SK-N-SH (cell line): ENCODE data around the gene EPB41L4B. TPM values are rescaled to one million over a fixed set of nuclear protein-coding genes. Genes with fewer than 3 reads are reported as not detected.
A peak's percentile ranks its signal among the peaks of the same experiment; 100 is the strongest.

Experiments
- CTCF ChIA-PET: fragments of 300-600, 350-600 bp; formaldehyde crosslinking; extraction: SDS; loops from one replicate; lab custom pipeline; 2021; lab: Yijun Ruan, JAX
- POLR2A ChIA-PET: fragments of 350-600 bp; sonication (Branson Sonifier 250); formaldehyde crosslinking; extraction: SDS; loops from one replicate; lab custom pipeline; 2020; ENCODE audit warnings: antibody characterized with exemption, inconsistent platforms; lab: Yijun Ruan, JAX
- DNase-seq: peaks from one replicate; pipeline ENCODE4 v3.0.0; 2012
- H2AFZ ChIP-seq: fragments of 200-600 bp; sonication (generic); 2 replicates; pipeline ENCODE4 v1.8.1; 2016; ENCODE audit warnings: antibody characterized with exemption, mild to moderate bottlenecking, low read depth
- H3F3A ChIP-seq: fragments of 200-600 bp; sonication (generic); replicated peaks from 2 replicates; pipeline ENCODE3; 2016; ENCODE audit warnings: antibody characterized with exemption, mild to moderate bottlenecking; ENCODE audit not compliant: insufficient read depth
- H3K27ac ChIP-seq, 2 experiments: fragments of 200-500 bp in 1 of 2; fragments of 200-600 bp in 1 of 2; sonication (Bioruptor generic) in 1 of 2; sonication (generic), shearing (Covaris generic) in 1 of 2; 2 replicates each; pipeline versions ENCODE4 v1.5.1 to v1.6.1; 2014 to 2016; ENCODE audit warnings: low read depth in 2 of 2, inconsistent platforms in 1 of 2, low read length in 1 of 2, mild to moderate bottlenecking in 1 of 2, mixed read lengths in 1 of 2
- H3K27me3 ChIP-seq: fragments of 200-600 bp; sonication (generic), shearing (Covaris generic); 2 replicates; pipeline ENCODE4 v1.6.1; 2016; ENCODE audit warnings: mixed run types; ENCODE audit not compliant: insufficient read depth
- H3K36me3 ChIP-seq, 2 experiments: fragments of 200-500 bp in 1 of 2; fragments of 200-600 bp in 1 of 2; sonication (Bioruptor generic) in 1 of 2; sonication (generic) in 1 of 2; replicated peaks in 1 of 2; 2 replicates each; pipeline versions ENCODE3 to v1.5.1; 2014 to 2016; ENCODE audit warnings: low read length in 1 of 2, mild to moderate bottlenecking in 1 of 2; ENCODE audit not compliant: insufficient read depth in 2 of 2, control insufficient read depth in 1 of 2
- H3K4me1 ChIP-seq, 2 experiments: fragments of 200-500 bp in 1 of 2; fragments of 200-600 bp in 1 of 2; sonication (Bioruptor generic) in 1 of 2; sonication (generic), shearing (Covaris generic) in 1 of 2; 2 replicates each; pipeline versions ENCODE4 v1.5.1 to v1.6.1; 2014 to 2016; ENCODE audit warnings: low read depth in 1 of 2, low read length in 1 of 2, mixed run types in 1 of 2; ENCODE audit not compliant: insufficient read depth in 2 of 2, control insufficient read depth in 1 of 2
- H3K4me2 ChIP-seq: fragments of 200-600 bp; sonication (generic), shearing (Covaris generic); 2 replicates; pipeline ENCODE4 v1.6.1; 2017; ENCODE audit warnings: mixed run types
- H3K4me3 ChIP-seq, 2 experiments: fragments of 200-500 bp in 1 of 2; fragments of 200-600 bp in 1 of 2; sonication (Bioruptor generic) in 1 of 2; sonication (generic), shearing (Covaris generic) in 1 of 2; 2 replicates each; pipeline versions ENCODE4 v1.5.1 to v1.8.1; 2014 to 2016; ENCODE audit warnings: low read depth in 2 of 2, inconsistent platforms in 1 of 2, low read length in 1 of 2, mild to moderate bottlenecking in 1 of 2, mixed read lengths in 1 of 2, moderate library complexity in 1 of 2
- H3K79me2 ChIP-seq: fragments of 200-600 bp; sonication (generic); 2 replicates; pipeline ENCODE4 v1.8.1; 2017; ENCODE audit warnings: mild to moderate bottlenecking; ENCODE audit not compliant: insufficient read depth
- H3K9ac ChIP-seq: fragments of 200-600 bp; sonication (generic); 2 replicates; pipeline ENCODE4 v1.6.1; 2017; ENCODE audit warnings: mixed run types
- H3K9me2 ChIP-seq: fragments of 200-600 bp; sonication (generic); 2 replicates; pipeline ENCODE4 v1.6.1; 2017; ENCODE audit warnings: mixed run types
- H3K9me3 ChIP-seq: fragments of 200-600 bp; sonication (generic); 2 replicates; pipeline ENCODE4 v1.6.1; 2017; ENCODE audit warnings: mixed run types, mild to moderate bottlenecking, moderate library complexity
- H4K20me1 ChIP-seq: fragments of 200-600 bp; sonication (generic); 2 replicates; pipeline ENCODE4 v1.6.1; 2017; ENCODE audit warnings: mild to moderate bottlenecking, mixed run types; ENCODE audit not compliant: insufficient read depth
- CTCF ChIP-seq: fragments of 200-600 bp; sonication (generic); IDR thresholded peaks from 2 replicates; pipeline ENCODE4 v1.6.1; 2017; ENCODE audit warnings: antibody characterized with exemption, mild to moderate bottlenecking, moderate library complexity
- ELF1 ChIP-seq: IDR thresholded peaks from 2 replicates; pipeline ENCODE4 v1.4.0; 2012
- GATA2 ChIP-seq: sonication (generic); formaldehyde crosslinking; IDR thresholded peaks from 2 replicates; pipeline ENCODE4 v1.5.0; 2020; ENCODE audit warnings: mild to moderate bottlenecking, missing genetic modification reagents
- NRF1 ChIP-seq: IDR thresholded peaks from 2 replicates; pipeline ENCODE4 v1.6.1; 2012; ENCODE audit warnings: low read depth, mild to moderate bottlenecking, low read length
- PBX3 ChIP-seq: IDR thresholded peaks from 2 replicates; pipeline ENCODE4; 2012
- POLR2AphosphoS5 ChIP-seq: IDR thresholded peaks from 2 replicates; pipeline ENCODE4 v1.6.1; 2012; ENCODE audit warnings: low read depth, low read length
- RAD21 ChIP-seq: IDR thresholded peaks from 2 replicates; pipeline ENCODE4 v1.6.1; 2012; ENCODE audit warnings: mild to moderate bottlenecking, low read length
- REST ChIP-seq: IDR thresholded peaks from 2 replicates; pipeline ENCODE4 v1.6.1; 2012; ENCODE audit warnings: mild to moderate bottlenecking, low read depth, low read length, moderate library complexity
- SIN3A ChIP-seq: IDR thresholded peaks from 2 replicates; pipeline ENCODE4 v1.6.1; 2012; ENCODE audit warnings: low read depth, mild to moderate bottlenecking, low read length, moderate library complexity, borderline replicate concordance
- SMC3 ChIP-seq: IDR thresholded peaks from 2 replicates; pipeline ENCODE4 v1.6.1; 2012; ENCODE audit warnings: low read depth, low read length, improper control_type of control experiment
- TEAD4 ChIP-seq: IDR thresholded peaks from 2 replicates; pipeline ENCODE4 v1.4.0; 2012; ENCODE audit warnings: mild to moderate bottlenecking, borderline replicate concordance; ENCODE audit not compliant: insufficient read depth
- WGBS: methylation state at CpG from one replicate; pipeline ENCODE4 v1.1.6; 2017; ENCODE audit warnings: low lambda C conversion rate; 5-methylcytosine and 5-hydroxymethylcytosine counted together
- polyA plus RNA-seq, 3 experiments: library from polyadenylated mRNA; depleted of rRNA; stranded (reverse); fragments of >200 nt; gene quantifications; 2 replicates each; pipeline ENCODE4 v1.2.3, GENCODE V29; 2012

EPB41L4B gene
- polyA plus RNA-seq, 1 of the 3 experiments (the other 2 are of a cell fraction), result 0.59 TPM

- no peak overlapping the region for H2AFZ ChIP-seq
- DNase-seq, result no peak
- H3K9me2 ChIP-seq, result no peaks in the 10 kb centered on the region
- no peaks in the 10 kb centered on the region for H4K20me1 ChIP-seq
- no peaks in the 10 kb centered on the region for H3K27me3 ChIP-seq
- no peak overlapping the region for H3K4me2 ChIP-seq
- peaks cover 0 to 8% of the 10 kb centered on the region in 2 experiments; a peak in 1 of 4 replicates for H3K4me1 ChIP-seq
- WGBS, result 64% methylated on average over 9 of the region's 9 CpGs
- no peaks in the 10 kb centered on the region for H3F3A ChIP-seq
- TF ChIP-seq NRF1, result no peak
- TF ChIP-seq REST, result no peak
- no peak for TF ChIP-seq POLR2AphosphoS5
- no peak for TF ChIP-seq TEAD4
- no peak for TF ChIP-seq SIN3A
- TF ChIP-seq PBX3, result no peak
- no peaks in the 10 kb centered on the region for H3K79me2 ChIP-seq
- no peaks in the 10 kb centered on the region for H3K36me3 ChIP-seq
- no peak overlapping the region for H3K27ac ChIP-seq
- no peak overlapping the region for H3K4me3 ChIP-seq
- POLR2A ChIA-PET, result no interaction called here
- CTCF ChIA-PET, result no interaction called here
- no peaks in the 10 kb centered on the region for H3K9me3 ChIP-seq
- H3K9ac ChIP-seq, result no peak overlapping the region
Measured at GRCh38 chr9:109186857-109187520, 133.9 kb downstream of the EPB41L4B start.

- CTCF ChIA-PET, result interaction anchor here (0.6 to 2.7 kb wide), 23 partner anchors 9 to 286 kb away, joined by 3 to 19 read pairs (median 3); partner anchors contain the start of genes EPB41L4B and FRRS1L
- Histone ChIP-seq H3K79me2 (no peaks in the 10 kb centered on the region), H3K9me2 (no peaks in the 10 kb centered on the region), H3K9me3 (no peaks in the 10 kb centered on the region), H3K4me2 (no peak overlapping the region), H3F3A (no peaks in the 10 kb centered on the region), H3K4me1 (peaks cover 0 to 1% of the 10 kb centered on the region in 2 experiments; a peak in 1 of 4 replicates), H2AFZ (no peak overlapping the region), H3K9ac (no peak overlapping the region), H4K20me1 (no peaks in the 10 kb centered on the region), H3K4me3 (no peak overlapping the region), H3K36me3 (no peaks in the 10 kb centered on the region), H3K27me3 (no peaks in the 10 kb centered on the region), H3K27ac (no peak overlapping the region)
- POLR2A ChIA-PET, result interaction anchor here (0.5 kb wide), 1 partner anchor 65 kb away, joined by 3 read pairs; no protein-coding TSS in a partner anchor
- WGBS, result 68% methylated on average over 10 of the region's 13 CpGs
- DNase-seq, result peak; percentile 62
- TF ChIP-seq RAD21 (peak; percentile 51), SMC3 (peak; percentile 39; the same call in 1 of the 2 replicates), ELF1 (no peak), GATA2 (CRISPR knock-in tag) (no peak), CTCF (peak; percentile 56)
Measured at GRCh38 chr9:109182940-109183798, 137.7 kb downstream of the EPB41L4B start.
